Endothelial cell of umbilical vein (primary cell): ENCODE results near the gene TRIM37. TPM values are rescaled to one million over a fixed set of nuclear protein-coding genes. Genes with fewer than 3 reads are reported as not detected.

Experiments
- BruUV-seq: library from RNA; stranded (reverse); fragments of 400-500 nt; replicated peaks from 2 replicates; lab custom pipeline; 2021; lab: Mats Ljungman, UMichigan
- CTCF ChIA-PET: fragments of 300-600, 350-600 bp; sonication (Branson Sonifier 250); formaldehyde crosslinking; loops from one replicate; lab custom pipeline; 2021; ENCODE audit warnings: antibody characterized with exemption, inconsistent platforms; lab: Charles Lee
- POLR2A ChIA-PET: fragments of 300-600, 350-600 bp; sonication (Branson Sonifier 250); formaldehyde crosslinking; loops from one replicate; lab custom pipeline; 2021; ENCODE audit warnings: antibody characterized with exemption, inconsistent platforms; lab: Charles Lee
- DNase-seq: peaks from one replicate; pipeline ENCODE4 v3.0.0-alpha.2; 2011; ENCODE audit warnings: low read depth, low spot score
- FAIRE-seq: peaks from 2 replicates; lab custom pipeline; 2011; peaks lifted over from hg19 to GRCh38; lab: Jason Lieb, UNC
- H2AFZ ChIP-seq: 2 replicates; pipeline ENCODE4 v1.6.0; 2012; ENCODE audit warnings: low read depth, low read length, control low read depth, inconsistent platforms
- H3K27ac ChIP-seq: 2 replicates; pipeline ENCODE4 v1.5.1; 2011; ENCODE audit warnings: low read depth, mild to moderate bottlenecking, control low read depth, low read length, moderate library complexity; ENCODE audit not compliant: insufficient read depth
- H3K27me3 ChIP-seq, 2 experiments: 2 replicates each; pipeline versions ENCODE4 v1.6.0 to v1.6.1; 2011; ENCODE audit warnings: low read length in 2 of 2, mixed read lengths in 1 of 2; ENCODE audit not compliant: control insufficient read depth in 2 of 2, insufficient read depth in 2 of 2
- H3K36me3 ChIP-seq, 2 experiments: 2 replicates in 1 of 2; 3 replicates in 1 of 2; pipeline ENCODE4 v1.5.1; 2011; ENCODE audit warnings: low read length in 2 of 2, mild to moderate bottlenecking in 1 of 2, moderate library complexity in 1 of 2; ENCODE audit not compliant: control insufficient read depth in 2 of 2, insufficient read depth in 2 of 2; ENCODE audit errors: extremely low read depth in 1 of 2
- H3K4me1 ChIP-seq: 3 replicates; pipeline ENCODE4 v1.5.1; 2011; ENCODE audit warnings: mild to moderate bottlenecking, low read length; ENCODE audit not compliant: control insufficient read depth, insufficient read depth; ENCODE audit errors: extremely low read depth
- H3K4me2 ChIP-seq: 2 replicates; pipeline ENCODE4 v1.6.1; 2011; ENCODE audit warnings: low read length, control low read depth, mixed read lengths; ENCODE audit not compliant: insufficient read depth
- H3K4me3 ChIP-seq, 3 experiments: fragments of 200-600 bp in 1 of 3; sonication (generic), shearing (Covaris generic) in 1 of 3; replicated peaks in 1 of 3; 2 replicates each; pipeline ENCODE4 v1.5.1; 2011 to 2016; ENCODE audit warnings: control low read depth in 3 of 3, low read length in 3 of 3, mild to moderate bottlenecking in 2 of 3, inconsistent platforms in 1 of 3, low read depth in 1 of 3, moderate library complexity in 1 of 3; ENCODE audit not compliant: insufficient read depth in 1 of 3
- H3K79me2 ChIP-seq: 2 replicates; pipeline ENCODE4 v1.6.0; 2012; ENCODE audit warnings: low read length, inconsistent platforms; ENCODE audit not compliant: control insufficient read depth, insufficient read depth
- H3K9ac ChIP-seq: replicated peaks from 2 replicates; pipeline ENCODE3; 2011; ENCODE audit warnings: low read length, control low read depth; ENCODE audit not compliant: insufficient read depth; ENCODE audit errors: extremely low read depth
- H3K9me1 ChIP-seq: replicated peaks from 3 replicates; pipeline ENCODE4 v1.6.0; 2011; ENCODE audit warnings: mild to moderate bottlenecking, low read length; ENCODE audit not compliant: control insufficient read depth, insufficient read depth; ENCODE audit errors: extremely low read depth
- H3K9me3 ChIP-seq: replicated peaks from 2 replicates; pipeline ENCODE4 v1.5.1; 2012; ENCODE audit warnings: low read length, inconsistent platforms; ENCODE audit not compliant: control insufficient read depth, insufficient read depth
- H4K20me1 ChIP-seq: replicated peaks from 2 replicates; pipeline ENCODE3; 2011; ENCODE audit warnings: mild to moderate bottlenecking, low read length; ENCODE audit not compliant: control insufficient read depth, insufficient read depth; ENCODE audit errors: extremely low read depth
- EZH2 ChIP-seq: IDR thresholded peaks from 2 replicates; pipeline ENCODE4 v1.6.1; 2012; ENCODE audit warnings: borderline replicate concordance, low read depth, mild to moderate bottlenecking, moderate library complexity, low read length, inconsistent platforms; ENCODE audit not compliant: severe bottlenecking
- FOS ChIP-seq: IDR thresholded peaks from 2 replicates; pipeline ENCODE4 v1.6.1; 2011; ENCODE audit warnings: mild to moderate bottlenecking, low read length, moderate library complexity, borderline replicate concordance; ENCODE audit not compliant: insufficient read depth
- GATA2 ChIP-seq: IDR thresholded peaks from 2 replicates; pipeline ENCODE4 v1.7.0; 2011; ENCODE audit warnings: low read depth, mild to moderate bottlenecking, moderate library complexity, mixed read lengths, low read length; ENCODE audit not compliant: insufficient read length, insufficient read depth
- JUN ChIP-seq: IDR thresholded peaks from 2 replicates; pipeline ENCODE4 v1.6.1; 2011; ENCODE audit warnings: borderline replicate concordance, low read depth; ENCODE audit not compliant: insufficient read length, insufficient read depth
- MYC ChIP-seq: IDR thresholded peaks from one replicate; pipeline ENCODE4 v1.6.1; 2011; ENCODE audit warnings: mild to moderate bottlenecking, low read depth, low read length
- POLR2A ChIP-seq: IDR thresholded peaks from 2 replicates; pipeline ENCODE4 v1.6.1; 2012; ENCODE audit warnings: low read depth, mild to moderate bottlenecking, control low read depth, low read length
- POLR2AphosphoS5 ChIP-seq: IDR thresholded peaks from 2 replicates; pipeline ENCODE4 v1.6.1; 2012; ENCODE audit warnings: low read depth, mild to moderate bottlenecking, control low read depth, low read length, moderate library complexity; ENCODE audit not compliant: insufficient read depth
- dilution Hi-C: fragments of 300-500 bp; cut with MboI; formaldehyde crosslinking; loops from one replicate; pipeline ENCODE4 v1.15.0; 2019; ENCODE audit warnings: low sequenced_read_pairs; ENCODE audit not compliant: extremely low pct_ligation_motif_present
- intact Hi-C: fragments of 100-400 bp; cut with micrococcal nuclease; formaldehyde crosslinking; loops from one replicate; pipeline ENCODE4 v1.10.0; 2022
- polyA plus RNA-seq, 4 experiments: library from polyadenylated mRNA; depleted of rRNA in 3 of 4; stranded (reverse) in 3 of 4; unstranded in 1 of 4; fragments of >200 nt; gene quantifications; 2 replicates each; pipeline versions ENCODE4 v1.2.1 to v1.2.3, GENCODE V29; 2011 to 2012; ENCODE audit warnings: missing spikeins in 1 of 4
- total RNA-seq: library from RNA; stranded (reverse); gene quantifications from 2 replicates; pipeline ENCODE4 v1.2.3, GENCODE V29; 2021
- TF ChIP-seq, protein P1 (sequence below): IDR thresholded peaks from 2 replicates; pipeline ENCODE4 v1.6.1; 2011; ENCODE audit not compliant: insufficient read depth, insufficient read length
- TF ChIP-seq, protein P2 (sequence below), 2 donors: IDR thresholded peaks; 1 replicate in 1 of 2; 2 replicates in 1 of 2; pipeline ENCODE4 v1.5.1; 2011; ENCODE audit warnings: low read length in 2 of 2, mild to moderate bottlenecking in 2 of 2, moderate library complexity in 2 of 2, control low read depth in 1 of 2, inconsistent platforms in 1 of 2, low read depth in 1 of 2; ENCODE audit not compliant: insufficient read depth in 1 of 2; ENCODE audit errors: extremely low read depth in 1 of 2

Gene TRIM37
- total and polyA plus RNA-seq, 2 donors (not counting 3 experiments of a cell fraction or from before 2014, with no cell fraction given) = 18.8 to 41.9 TPM

DNA sequence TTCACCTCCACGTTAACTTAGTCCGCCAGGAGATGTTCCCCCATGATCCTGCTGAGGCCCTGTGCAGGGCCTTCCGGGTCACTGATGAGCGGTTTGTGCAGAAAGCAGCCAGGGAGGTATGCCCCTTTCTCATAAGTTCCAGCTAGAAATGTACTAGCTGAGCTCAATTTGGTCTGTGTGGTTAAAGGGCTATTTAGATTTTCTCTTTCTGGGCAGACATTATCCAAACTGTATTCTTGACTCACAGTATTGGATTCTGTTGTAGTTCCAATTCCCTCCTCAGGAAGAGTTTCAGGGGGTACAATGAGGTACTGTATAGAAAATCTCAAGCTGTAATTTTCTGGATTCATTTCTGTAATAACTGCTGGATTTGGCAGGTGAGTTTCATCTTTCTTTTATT, 137.1 kb downstream of the TRIM37 start:
- CTCF ChIA-PET = interaction anchor here (0.8 kb wide), 1 partner anchor 20 kb away, joined by 3 read pairs; no protein-coding TSS in a partner anchor
- Histone ChIP-seq H3K27ac (no peak overlapping the region), H3K4me1 (no peaks in the 10 kb centered on the region), H3K36me3 (no peaks in the 10 kb centered on the region), H4K20me1 (no peaks in the 10 kb centered on the region), H2AFZ (no peak overlapping the region), H3K79me2 (no peaks in the 10 kb centered on the region), H3K4me2 (no peak overlapping the region), H3K9me1 (no peaks in the 10 kb centered on the region), H3K9ac (no peak overlapping the region), H3K4me3 (no peak overlapping the region), H3K9me3 (no peaks in the 10 kb centered on the region), H3K27me3 (no peaks in the 10 kb centered on the region)
- no TSS peak for BruUV-seq
- intact Hi-C loops = no loop called here
- dilution Hi-C loops = no loop called here
- POLR2A ChIA-PET = no interaction called here
- no peak for DNase-seq
- FAIRE-seq = no peak
- no peak for TF ChIP-seq POLR2AphosphoS5
- no peak for TF ChIP-seq GATA2
- no peak for TF ChIP-seq MYC
- TF ChIP-seq EZH2 = no peak
- TF ChIP-seq POLR2A = no peak
- TF ChIP-seq, protein P1, sequence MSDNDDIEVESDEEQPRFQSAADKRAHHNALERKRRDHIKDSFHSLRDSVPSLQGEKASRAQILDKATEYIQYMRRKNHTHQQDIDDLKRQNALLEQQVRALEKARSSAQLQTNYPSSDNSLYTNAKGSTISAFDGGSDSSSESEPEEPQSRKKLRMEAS = no peak
- TF ChIP-seq JUN = no peak
- no peak for TF ChIP-seq FOS
- TF ChIP-seq, protein P2, sequence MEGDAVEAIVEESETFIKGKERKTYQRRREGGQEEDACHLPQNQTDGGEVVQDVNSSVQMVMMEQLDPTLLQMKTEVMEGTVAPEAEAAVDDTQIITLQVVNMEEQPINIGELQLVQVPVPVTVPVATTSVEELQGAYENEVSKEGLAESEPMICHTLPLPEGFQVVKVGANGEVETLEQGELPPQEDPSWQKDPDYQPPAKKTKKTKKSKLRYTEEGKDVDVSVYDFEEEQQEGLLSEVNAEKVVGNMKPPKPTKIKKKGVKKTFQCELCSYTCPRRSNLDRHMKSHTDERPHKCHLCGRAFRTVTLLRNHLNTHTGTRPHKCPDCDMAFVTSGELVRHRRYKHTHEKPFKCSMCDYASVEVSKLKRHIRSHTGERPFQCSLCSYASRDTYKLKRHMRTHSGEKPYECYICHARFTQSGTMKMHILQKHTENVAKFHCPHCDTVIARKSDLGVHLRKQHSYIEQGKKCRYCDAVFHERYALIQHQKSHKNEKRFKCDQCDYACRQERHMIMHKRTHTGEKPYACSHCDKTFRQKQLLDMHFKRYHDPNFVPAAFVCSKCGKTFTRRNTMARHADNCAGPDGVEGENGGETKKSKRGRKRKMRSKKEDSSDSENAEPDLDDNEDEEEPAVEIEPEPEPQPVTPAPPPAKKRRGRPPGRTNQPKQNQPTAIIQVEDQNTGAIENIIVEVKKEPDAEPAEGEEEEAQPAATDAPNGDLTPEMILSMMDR (IDR thresholded peaks at IDR 0.05; ENCODE audit: extremely low read depth in 1 of 2, insufficient read depth in 1 of 2, low read depth in 1 of 2, low read length in 2 of 2) = no peak
